ENCODE results near the gene MDK. TPM values are rescaled to one million over a fixed set of nuclear protein-coding genes. Genes with fewer than 3 reads are reported as not detected.

The MDK gene
- total RNA-seq, 2 donors from 2014 or later, result 36.9 to 63.0 TPM

- Histone ChIP-seq H3K27me3 (no peaks in the 10 kb centered on the region), H3K4me1 (no peaks in the 10 kb centered on the region), H3K36me3 (replicated peaks in 1 of 2; ENCODE audit: insufficient read depth in 1 of 2, low read depth in 2 of 2) (peaks cover 0 to 7% of the 10 kb centered on the region in 2 donors), H3K4me3 (no peak overlapping the region), H3K9me3 (no peaks in the 10 kb centered on the region), H3K27ac (no peak overlapping the region)
- DNase-seq, result no peak
- intact Hi-C loops (cut with DNase I), result no loop called here
- WGBS, 2 donors, result 84 to 100% methylated on average over 1 of the region's 1 CpG
- no peak for ATAC-seq
- TF ChIP-seq CTCF (IDR thresholded peaks at IDR 0.05) (no peak), POLR2A (IDR thresholded peaks at IDR 0.05) (no peak)
Measured at GRCh38 chr11:46420513-46420912, 39.0 kb downstream of the MDK start.

GRCh38 chr11:46421257-46421880 is 39.9 kb downstream of the MDK start:
- no peak overlapping the region for H3K4me3 ChIP-seq
- no peaks in the 10 kb centered on the region for H3K27me3 ChIP-seq
- H3K36me3 ChIP-seq (replicated peaks in 1 of 2; ENCODE audit: insufficient read depth in 1 of 2, low read depth in 2 of 2), result peaks cover 0 to 4% of the 10 kb centered on the region in 2 donors
- H3K4me1 ChIP-seq, result no peaks in the 10 kb centered on the region
- H3K9me3 ChIP-seq, result no peaks in the 10 kb centered on the region
- TF ChIP-seq POLR2A (IDR thresholded peaks at IDR 0.05) (no peak), CTCF (IDR thresholded peaks at IDR 0.05) (no peak)
- 76 to 83% methylated on average over 7 to 8 of the region's 8 CpGs for WGBS, 2 donors
- H3K27ac ChIP-seq, result no peak overlapping the region
- no peak for DNase-seq
- ATAC-seq, result no peak
- intact Hi-C loops (cut with DNase I), result no loop called here

- Histone ChIP-seq H3K36me3 (replicated peaks in 1 of 2; ENCODE audit: insufficient read depth in 1 of 2, low read depth in 2 of 2) (peaks cover 0 to 1% of the 10 kb centered on the region in 2 donors), H3K27me3 (no peaks in the 10 kb centered on the region), H3K4me1 (no peaks in the 10 kb centered on the region), H3K4me3 (no peak overlapping the region), H3K9me3 (no peaks in the 10 kb centered on the region), H3K27ac (no peak overlapping the region)
- ATAC-seq, result no peak
- no peak for DNase-seq
- 69 to 86% methylated on average over 7 of the region's 7 CpGs for WGBS, 2 donors
- intact Hi-C loops (cut with DNase I), result no loop called here
- TF ChIP-seq POLR2A (IDR thresholded peaks at IDR 0.05), result no peak
- TF ChIP-seq CTCF (IDR thresholded peaks at IDR 0.05), result no peak
Measured at GRCh38 chr11:46422588-46422987, 41.1 kb downstream of the MDK start.

- Histone ChIP-seq H3K27ac (no peak overlapping the region), H3K4me1 (no peaks in the 10 kb centered on the region), H3K27me3 (no peaks in the 10 kb centered on the region), H3K4me3 (no peak overlapping the region), H3K36me3 (replicated peaks in 1 of 2; ENCODE audit: insufficient read depth in 1 of 2, low read depth in 2 of 2) (peaks cover 0 to 3% of the 10 kb centered on the region in 2 donors), H3K9me3 (no peaks in the 10 kb centered on the region)
- WGBS, 2 donors, result 84 to 89% methylated on average over 4 of the region's 4 CpGs
- no peak for TF ChIP-seq POLR2A (IDR thresholded peaks at IDR 0.05)
- TF ChIP-seq CTCF (IDR thresholded peaks at IDR 0.05), result no peak
- ATAC-seq, result no peak
- intact Hi-C loops (cut with DNase I), result no loop called here
- DNase-seq, result no peak
Measured at GRCh38 chr11:46426233-46426991, 44.9 kb downstream of the MDK start.

Data from body of pancreas (tissue), 4 donors.